SK-N-SH (cell line): ENCODE data around the gene FAM151B.

ENCODE experiments used
- GABPA ChIP-seq: IDR thresholded peaks from 2 replicates; pipeline ENCODE4 v1.4.0; 2012; ENCODE audit warnings: low read depth, mild to moderate bottlenecking
- MEF2A ChIP-seq: IDR thresholded peaks from 2 replicates; pipeline ENCODE4 v1.4.0; 2012; ENCODE audit warnings: low read depth, borderline replicate concordance

- TF ChIP-seq GABPA (no peak), MEF2A (no peak)
These were observed 89.8 kb downstream of the FAM151B start for GRCh38 chr5:80577707-80578106.
